WTC11 (cell line): ENCODE data around the gene CREBBP.

Source experiments
- CBFB ChIP-seq: sonication (generic); formaldehyde crosslinking; IDR thresholded peaks from 2 replicates; pipeline ENCODE4 v1.8.1; 2022; ENCODE audit warnings: mild to moderate bottlenecking, low read depth, missing genetic modification reagents
- CREM ChIP-seq: sonication (generic); formaldehyde crosslinking; IDR thresholded peaks from 2 replicates; pipeline ENCODE4 v1.8.1; 2022; ENCODE audit warnings: mild to moderate bottlenecking, missing genetic modification reagents, moderate library complexity
- CTCF ChIP-seq: fragments of 200-600 bp; IDR thresholded peaks from 2 replicates; pipeline ENCODE4 v1.8.0; 2022; ENCODE audit warnings: antibody characterized with exemption
- E2F4 ChIP-seq: sonication (generic); formaldehyde crosslinking; IDR thresholded peaks from 2 replicates; pipeline ENCODE4 v1.8.1; 2022; ENCODE audit warnings: low read depth, mild to moderate bottlenecking, moderate library complexity, missing genetic modification reagents, borderline replicate concordance
- NFYB ChIP-seq: sonication (generic); formaldehyde crosslinking; conservative IDR thresholded peaks from 2 replicates; pipeline ENCODE4 v1.8.0; 2022; ENCODE audit warnings: low read depth, missing genetic modification reagents
- PREB ChIP-seq: sonication (generic); formaldehyde crosslinking; IDR thresholded peaks from 2 replicates; pipeline ENCODE4 v1.8.1; 2022; ENCODE audit warnings: mild to moderate bottlenecking, missing genetic modification reagents, moderate library complexity, borderline replicate concordance
- PRRX2 ChIP-seq: fragments of 250-450 bp; sonication (Bioruptor Pico); IDR thresholded peaks from 2 replicates; pipeline ENCODE4 v1.8.0; 2021; ENCODE audit warnings: mild to moderate bottlenecking
- TCF7 ChIP-seq: sonication (generic); formaldehyde crosslinking; IDR thresholded peaks from 2 replicates; pipeline ENCODE4 v1.8.0; 2022; ENCODE audit warnings: mild to moderate bottlenecking, low read depth, missing genetic modification reagents, moderate library complexity
- TEAD4 ChIP-seq: sonication (generic); formaldehyde crosslinking; IDR thresholded peaks from 2 replicates; pipeline ENCODE4 v1.8.0; 2022; ENCODE audit warnings: mild to moderate bottlenecking, missing genetic modification reagents
- TP53 ChIP-seq: sonication (generic); formaldehyde crosslinking; IDR thresholded peaks from 2 replicates; pipeline ENCODE4 v1.8.1; 2023; ENCODE audit warnings: mild to moderate bottlenecking, missing genetic modification reagents
- ZNF671 ChIP-seq: fragments of 250-450 bp; sonication (Bioruptor Pico); IDR thresholded peaks from 2 replicates; pipeline ENCODE4 v1.8.0; 2021; ENCODE audit warnings: mild to moderate bottlenecking
- TF ChIP-seq, protein P1 (sequence below): sonication (generic); formaldehyde crosslinking; IDR thresholded peaks from 2 replicates; pipeline ENCODE4 v1.8.0; 2022; ENCODE audit warnings: mild to moderate bottlenecking, missing genetic modification reagents
- TF ChIP-seq, protein P2 (sequence below): sonication (generic); formaldehyde crosslinking; IDR thresholded peaks from 2 replicates; pipeline ENCODE4 v1.8.1; 2022; ENCODE audit warnings: low read depth, missing genetic modification reagents, borderline replicate concordance
- TF ChIP-seq, protein P3 (sequence below): sonication (generic); formaldehyde crosslinking; IDR thresholded peaks from 2 replicates; pipeline ENCODE4 v1.8.1; 2023; ENCODE audit warnings: mild to moderate bottlenecking, missing genetic modification reagents

- TF ChIP-seq TP53 (CRISPR knock-in tag) = no peak
- TF ChIP-seq TCF7 (CRISPR knock-in tag) = no peak
- no peak for TF ChIP-seq CTCF
- TF ChIP-seq, protein P1, sequence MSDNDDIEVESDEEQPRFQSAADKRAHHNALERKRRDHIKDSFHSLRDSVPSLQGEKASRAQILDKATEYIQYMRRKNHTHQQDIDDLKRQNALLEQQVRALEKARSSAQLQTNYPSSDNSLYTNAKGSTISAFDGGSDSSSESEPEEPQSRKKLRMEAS (CRISPR knock-in tag) = no peak
- TF ChIP-seq CREM = no peak
- no peak for TF ChIP-seq PRRX2 (CRISPR knock-in tag)
- no peak for TF ChIP-seq ZNF671 (CRISPR knock-in tag)
- no peak for TF ChIP-seq PREB (CRISPR knock-in tag)
- TF ChIP-seq, protein P2, sequence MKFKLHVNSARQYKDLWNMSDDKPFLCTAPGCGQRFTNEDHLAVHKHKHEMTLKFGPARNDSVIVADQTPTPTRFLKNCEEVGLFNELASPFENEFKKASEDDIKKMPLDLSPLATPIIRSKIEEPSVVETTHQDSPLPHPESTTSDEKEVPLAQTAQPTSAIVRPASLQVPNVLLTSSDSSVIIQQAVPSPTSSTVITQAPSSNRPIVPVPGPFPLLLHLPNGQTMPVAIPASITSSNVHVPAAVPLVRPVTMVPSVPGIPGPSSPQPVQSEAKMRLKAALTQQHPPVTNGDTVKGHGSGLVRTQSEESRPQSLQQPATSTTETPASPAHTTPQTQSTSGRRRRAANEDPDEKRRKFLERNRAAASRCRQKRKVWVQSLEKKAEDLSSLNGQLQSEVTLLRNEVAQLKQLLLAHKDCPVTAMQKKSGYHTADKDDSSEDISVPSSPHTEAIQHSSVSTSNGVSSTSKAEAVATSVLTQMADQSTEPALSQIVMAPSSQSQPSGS (CRISPR knock-in tag) = no peak
- no peak for TF ChIP-seq NFYB
- TF ChIP-seq E2F4 (CRISPR knock-in tag) = no peak
- no peak for TF ChIP-seq CBFB
- TF ChIP-seq, protein P3, sequence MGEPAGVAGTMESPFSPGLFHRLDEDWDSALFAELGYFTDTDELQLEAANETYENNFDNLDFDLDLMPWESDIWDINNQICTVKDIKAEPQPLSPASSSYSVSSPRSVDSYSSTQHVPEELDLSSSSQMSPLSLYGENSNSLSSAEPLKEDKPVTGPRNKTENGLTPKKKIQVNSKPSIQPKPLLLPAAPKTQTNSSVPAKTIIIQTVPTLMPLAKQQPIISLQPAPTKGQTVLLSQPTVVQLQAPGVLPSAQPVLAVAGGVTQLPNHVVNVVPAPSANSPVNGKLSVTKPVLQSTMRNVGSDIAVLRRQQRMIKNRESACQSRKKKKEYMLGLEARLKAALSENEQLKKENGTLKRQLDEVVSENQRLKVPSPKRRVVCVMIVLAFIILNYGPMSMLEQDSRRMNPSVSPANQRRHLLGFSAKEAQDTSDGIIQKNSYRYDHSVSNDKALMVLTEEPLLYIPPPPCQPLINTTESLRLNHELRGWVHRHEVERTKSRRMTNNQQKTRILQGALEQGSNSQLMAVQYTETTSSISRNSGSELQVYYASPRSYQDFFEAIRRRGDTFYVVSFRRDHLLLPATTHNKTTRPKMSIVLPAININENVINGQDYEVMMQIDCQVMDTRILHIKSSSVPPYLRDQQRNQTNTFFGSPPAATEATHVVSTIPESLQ (CRISPR knock-in tag) = no peak
- no peak for TF ChIP-seq TEAD4 (CRISPR knock-in tag)
Measured at GRCh38 chr16:3876160-3876559, 4.4 kb downstream of the CREBBP start.
